H54 (cell line): ENCODE results near the gene CNOT6.
"Not testable (repeated sequence)": the region's sequence is repeated elsewhere in the genome, so short reads cannot be mapped to it uniquely, and the experiment has no call there.

Experiments used
- DNase-seq: peaks from one replicate; pipeline ENCODE4 v3.0.0; 2011; ENCODE audit warnings: low spot score, mixed read lengths; ENCODE audit not compliant: insufficient read length
- FAIRE-seq: peaks from 3 replicates; lab custom pipeline; 2011; peaks lifted over from hg19 to GRCh38; lab: Jason Lieb, UNC
- POLR2A ChIP-seq: IDR thresholded peaks from 2 replicates; pipeline ENCODE4 v1.6.1; 2011; ENCODE audit warnings: low read depth, mild to moderate bottlenecking, low read length

Gene CNOT6

GRCh38 chr5:180516440-180516839, 22.3 kb downstream of the CNOT6 start:
- no peak for TF ChIP-seq POLR2A
- no peak for FAIRE-seq
- DNase-seq: no peak

GRCh38 chr5:180519098-180519497, 24.9 kb downstream of the CNOT6 start:
- DNase-seq (no peak), FAIRE-seq (no peak)
- TF ChIP-seq POLR2A: no peak

GRCh38 chr5:180521101-180521500, 26.9 kb downstream of the CNOT6 start:
- FAIRE-seq (no peak), DNase-seq (no peak)
- TF ChIP-seq POLR2A: no peak

- no peak for TF ChIP-seq POLR2A
- no peak for DNase-seq
- FAIRE-seq: no peak
Observed at GRCh38 chr5:180521591-180521990, 27.4 kb downstream of the CNOT6 start.

GRCh38 chr5:180522330-180522729, 28.2 kb downstream of the CNOT6 start:
- no peak for DNase-seq
- no peak for FAIRE-seq

DNA sequence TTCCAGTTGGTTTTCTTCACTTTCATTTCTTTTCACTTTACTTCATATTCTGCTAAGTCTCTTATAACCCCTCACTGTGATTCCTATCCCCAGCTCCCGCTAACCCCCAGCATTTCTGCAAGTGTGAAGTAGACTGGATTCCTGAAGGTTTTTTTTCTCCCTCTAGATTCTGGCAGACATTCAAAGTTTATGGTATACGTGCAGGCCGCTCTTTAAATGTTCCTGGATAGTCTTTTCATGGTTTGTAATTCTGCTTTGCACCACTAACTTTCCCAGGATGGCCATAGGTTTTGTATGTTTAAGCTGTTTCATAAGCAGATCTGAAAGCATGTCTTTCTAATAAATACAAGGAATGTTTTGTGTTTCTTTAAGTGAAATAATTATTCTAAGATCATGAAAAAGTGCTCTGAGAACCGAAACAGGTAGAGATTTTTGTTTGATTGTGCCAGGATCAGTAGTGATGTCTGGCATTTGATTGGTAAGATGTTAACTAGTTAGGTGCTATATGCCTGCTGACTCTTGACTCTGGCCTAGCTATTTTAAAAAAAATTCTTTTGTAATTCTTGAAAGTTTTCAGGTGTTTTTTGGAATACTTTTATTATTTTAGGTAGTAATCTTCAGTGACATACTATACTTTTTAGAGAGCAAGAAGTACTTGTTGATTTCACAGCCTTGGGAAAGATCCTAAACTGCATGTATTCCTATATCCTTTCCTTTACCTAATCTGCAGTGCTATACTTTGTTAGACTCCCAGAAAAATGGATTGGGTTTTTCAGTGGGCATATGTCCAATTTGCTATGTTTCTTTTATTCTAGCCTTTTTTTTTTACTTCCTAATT, 29.7 kb downstream of the CNOT6 start:
- TF ChIP-seq POLR2A: no peak
- no peak for FAIRE-seq
- no peak for DNase-seq

More at GRCh38 chr5:180522330-180522729, 28.2 kb downstream of the CNOT6 start:
- TF ChIP-seq POLR2A: no peak

DNA sequence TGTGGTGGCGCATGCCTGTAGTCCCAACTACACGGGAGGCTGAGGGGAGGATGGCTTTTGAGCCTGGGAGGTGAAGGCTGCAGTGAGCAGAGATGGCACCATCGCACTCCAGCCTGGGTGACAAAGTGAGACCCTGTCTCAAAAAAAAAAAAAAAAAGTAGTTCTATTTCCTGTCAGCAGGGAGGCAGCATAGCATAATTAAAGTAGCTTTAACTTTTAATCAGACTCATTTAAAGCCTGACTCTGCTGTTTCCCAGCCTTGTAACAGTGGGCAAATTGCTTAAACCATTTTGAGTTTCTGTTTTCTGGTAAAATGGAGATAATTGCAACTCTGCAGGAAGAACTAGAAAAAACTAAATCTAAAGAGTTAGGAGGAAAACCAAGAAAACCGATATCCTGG, 31.2 kb downstream of the CNOT6 start:
- FAIRE-seq (no peak), DNase-seq (no peak)
- no peak for TF ChIP-seq POLR2A

DNA sequence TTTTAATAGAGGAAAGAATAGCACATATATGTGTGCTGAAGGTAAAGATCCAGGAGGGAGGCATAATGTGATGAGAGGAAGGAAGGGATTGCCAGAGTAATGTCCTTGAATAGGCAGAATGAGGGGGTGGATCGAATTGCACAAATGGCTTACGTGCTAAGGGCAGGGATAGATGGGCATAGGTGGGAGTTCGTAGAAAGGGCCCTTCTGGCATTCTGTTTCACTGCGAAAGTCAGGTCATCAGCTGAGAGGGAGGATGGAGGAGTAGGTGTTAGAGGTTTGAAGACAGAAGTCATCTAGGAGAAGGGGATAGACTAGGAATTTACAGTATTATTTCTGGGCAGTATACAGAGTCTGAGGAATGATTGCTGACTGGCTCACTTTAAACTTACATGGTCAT, 32.1 kb downstream of the CNOT6 start:
- no peak for FAIRE-seq
- TF ChIP-seq POLR2A: no peak
- DNase-seq: no peak

GRCh38 chr5:180527659-180528058, 33.5 kb downstream of the CNOT6 start:
- TF ChIP-seq POLR2A: no peak
- FAIRE-seq (no peak), DNase-seq (no peak)

- not testable (repeated sequence) for DNase-seq, FAIRE-seq
Observed at GRCh38 chr5:180531036-180531585, 36.9 kb downstream of the CNOT6 start.

GRCh38 chr5:180532268-180532667, 38.1 kb downstream of the CNOT6 start:
- DNase-seq (no peak), FAIRE-seq (no peak)
- TF ChIP-seq POLR2A: no peak

GRCh38 chr5:180533845-180534244, 39.7 kb downstream of the CNOT6 start:
- FAIRE-seq (no peak), DNase-seq (no peak)
- TF ChIP-seq POLR2A: no peak

- FAIRE-seq: no peak
- no peak for TF ChIP-seq POLR2A
Observed at GRCh38 chr5:180535573-180535972, 41.4 kb downstream of the CNOT6 start.

GRCh38 chr5:180540050-180540694, 46.0 kb downstream of the CNOT6 start:
- FAIRE-seq: no peak
- TF ChIP-seq POLR2A: no peak
- no peak for DNase-seq

More at GRCh38 chr5:180535573-180535972, 41.4 kb downstream of the CNOT6 start:
- DNase-seq: no peak
